ENCODE results near the gene NFYA.

The NFYA gene

DNA sequence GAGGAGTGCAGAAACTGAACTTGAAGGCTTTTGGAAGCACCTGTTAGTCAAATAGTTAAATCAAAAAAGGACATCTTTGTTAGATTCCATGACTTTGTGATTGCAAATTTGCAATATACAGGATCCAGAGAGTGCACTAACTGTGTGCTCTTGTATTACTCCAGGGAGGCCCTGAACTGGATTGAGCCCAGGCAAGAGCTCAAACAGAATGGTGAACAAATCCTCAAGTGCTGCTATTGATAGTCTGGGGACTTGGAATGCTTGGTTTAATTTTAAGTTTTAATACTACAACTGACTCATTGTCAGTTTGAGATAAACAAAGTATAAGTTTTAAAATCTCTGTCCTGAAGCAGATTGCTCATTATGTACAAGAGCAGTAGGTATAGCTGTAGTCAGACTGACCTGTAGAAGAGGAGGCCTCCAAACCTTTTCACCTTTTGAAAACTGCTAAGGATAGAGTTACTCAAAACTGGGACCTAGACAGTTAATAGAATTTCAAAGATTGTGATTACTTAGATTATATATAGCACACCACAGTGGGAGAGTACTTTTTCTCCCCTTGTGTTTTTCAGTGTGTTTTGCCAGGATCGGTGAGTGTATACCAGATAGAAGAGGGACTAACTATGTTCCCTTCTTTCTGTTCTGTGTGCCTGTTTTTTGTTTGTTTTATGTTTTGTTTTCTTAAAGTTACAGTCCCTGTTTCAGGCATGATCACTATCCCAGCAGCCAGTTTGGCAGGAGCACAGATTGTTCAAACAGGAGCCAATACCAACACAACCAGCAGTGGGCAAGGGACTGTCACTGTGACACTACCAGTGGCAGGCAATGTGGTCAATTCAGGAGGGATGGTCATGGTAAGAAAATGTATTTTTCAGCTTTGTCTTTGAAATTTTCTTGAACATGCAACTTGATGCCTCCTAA, 18.3 kb downstream of the NFYA start:
- H3K9me2 ChIP-seq (replicated peaks; ENCODE audit: control insufficient read depth, low read length) = no peaks in the 10 kb centered on the region
- no peak overlapping the region for H3K4me2 ChIP-seq (ENCODE audit: low read length)
- peaks cover 14% of the 10 kb centered on the region for H3F3A ChIP-seq (ENCODE audit: control insufficient read depth, insufficient read depth)
- H3K36me3 ChIP-seq (ENCODE audit: control insufficient read depth, low read length) = peaks cover 91% of the 10 kb centered on the region
- no peaks in the 10 kb centered on the region for H3K79me2 ChIP-seq (ENCODE audit: control insufficient read depth, low read length)
- no peak overlapping the region for H3K4me3 ChIP-seq (ENCODE audit: low read length)
- H3K27me3 ChIP-seq (ENCODE audit: control insufficient read depth, low read length) = no peaks in the 10 kb centered on the region
- no peaks in the 10 kb centered on the region for H3K4me1 ChIP-seq (ENCODE audit: control insufficient read depth, low read length)
- TF ChIP-seq, protein P1, sequence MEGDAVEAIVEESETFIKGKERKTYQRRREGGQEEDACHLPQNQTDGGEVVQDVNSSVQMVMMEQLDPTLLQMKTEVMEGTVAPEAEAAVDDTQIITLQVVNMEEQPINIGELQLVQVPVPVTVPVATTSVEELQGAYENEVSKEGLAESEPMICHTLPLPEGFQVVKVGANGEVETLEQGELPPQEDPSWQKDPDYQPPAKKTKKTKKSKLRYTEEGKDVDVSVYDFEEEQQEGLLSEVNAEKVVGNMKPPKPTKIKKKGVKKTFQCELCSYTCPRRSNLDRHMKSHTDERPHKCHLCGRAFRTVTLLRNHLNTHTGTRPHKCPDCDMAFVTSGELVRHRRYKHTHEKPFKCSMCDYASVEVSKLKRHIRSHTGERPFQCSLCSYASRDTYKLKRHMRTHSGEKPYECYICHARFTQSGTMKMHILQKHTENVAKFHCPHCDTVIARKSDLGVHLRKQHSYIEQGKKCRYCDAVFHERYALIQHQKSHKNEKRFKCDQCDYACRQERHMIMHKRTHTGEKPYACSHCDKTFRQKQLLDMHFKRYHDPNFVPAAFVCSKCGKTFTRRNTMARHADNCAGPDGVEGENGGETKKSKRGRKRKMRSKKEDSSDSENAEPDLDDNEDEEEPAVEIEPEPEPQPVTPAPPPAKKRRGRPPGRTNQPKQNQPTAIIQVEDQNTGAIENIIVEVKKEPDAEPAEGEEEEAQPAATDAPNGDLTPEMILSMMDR (IDR thresholded peaks at IDR 0.05; ENCODE audit: low read depth, low read length, poor library complexity, severe bottlenecking) = no peak
- TF ChIP-seq EZH2phosphoT487 (IDR thresholded peaks at IDR 0.05; ENCODE audit: borderline replicate concordance, low read length) = no peak
- no peaks in the 10 kb centered on the region for H3K9me3 ChIP-seq (ENCODE audit: control insufficient read depth, insufficient read depth, low read length)
- H3K27ac ChIP-seq (ENCODE audit: low read depth, low read length) = no peak overlapping the region
- H4K20me1 ChIP-seq (ENCODE audit: control insufficient read depth, insufficient read depth, low read depth, low read length) = no peaks in the 10 kb centered on the region

GRCh38 chr6:41092421-41093140, 19.8 kb downstream of the NFYA start:
- Histone ChIP-seq H3K36me3 (ENCODE audit: control insufficient read depth, low read length) (peaks cover 91% of the 10 kb centered on the region), H3K4me1 (ENCODE audit: control insufficient read depth, low read length) (no peaks in the 10 kb centered on the region), H3K9me2 (replicated peaks; ENCODE audit: control insufficient read depth, low read length) (no peaks in the 10 kb centered on the region), H4K20me1 (ENCODE audit: control insufficient read depth, insufficient read depth, low read depth, low read length) (no peaks in the 10 kb centered on the region), H3F3A (ENCODE audit: control insufficient read depth, insufficient read depth) (peaks cover 14% of the 10 kb centered on the region), H3K27ac (ENCODE audit: low read depth, low read length) (no peak overlapping the region), H3K79me2 (ENCODE audit: control insufficient read depth, low read length) (0 out of 2 replicates have a peak, but pooled peaks cover 2% of the 10 kb centered on the region), H3K4me3 (ENCODE audit: low read length) (no peak overlapping the region), H3K27me3 (ENCODE audit: control insufficient read depth, low read length) (no peaks in the 10 kb centered on the region), H3K9me3 (ENCODE audit: control insufficient read depth, insufficient read depth, low read length) (no peaks in the 10 kb centered on the region), H3K4me2 (ENCODE audit: low read length) (no peak overlapping the region)
- TF ChIP-seq EZH2phosphoT487 (IDR thresholded peaks at IDR 0.05; ENCODE audit: borderline replicate concordance, low read length) = no peak
- TF ChIP-seq, protein P1 (IDR thresholded peaks at IDR 0.05; ENCODE audit: low read depth, low read length, poor library complexity, severe bottlenecking) = peak; percentile 32

DNA sequence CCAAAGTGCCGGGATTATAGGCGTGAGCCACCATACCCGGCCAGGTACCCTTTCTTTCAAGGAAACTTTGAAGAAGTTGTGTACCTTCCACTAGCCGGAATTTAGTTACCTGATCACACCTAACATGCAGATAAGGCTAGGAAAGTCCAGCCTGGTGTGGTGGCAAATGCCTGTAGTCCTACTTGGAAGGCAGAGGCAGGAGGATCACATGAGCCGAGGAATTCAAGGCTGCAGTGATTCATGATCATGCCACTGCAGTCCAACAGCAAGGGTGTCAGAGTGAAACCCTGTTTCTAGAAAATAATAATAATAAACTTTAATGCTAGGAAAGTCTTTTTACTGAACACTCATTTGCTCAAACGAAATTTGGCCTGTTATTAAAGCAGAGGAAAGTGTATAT, 21.0 kb downstream of the NFYA start:
- no peaks in the 10 kb centered on the region for H3K9me2 ChIP-seq (replicated peaks; ENCODE audit: control insufficient read depth, low read length)
- no peaks in the 10 kb centered on the region for H3K9me3 ChIP-seq (ENCODE audit: control insufficient read depth, insufficient read depth, low read length)
- TF ChIP-seq EZH2phosphoT487 (IDR thresholded peaks at IDR 0.05; ENCODE audit: borderline replicate concordance, low read length) = no peak
- TF ChIP-seq, protein P1 (IDR thresholded peaks at IDR 0.05; ENCODE audit: low read depth, low read length, poor library complexity, severe bottlenecking) = no peak
- H3K4me3 ChIP-seq (ENCODE audit: low read length) = no peak overlapping the region
- peaks cover 95% of the 10 kb centered on the region for H3K36me3 ChIP-seq (ENCODE audit: control insufficient read depth, low read length)
- H3F3A ChIP-seq (ENCODE audit: control insufficient read depth, insufficient read depth) = peaks cover 14% of the 10 kb centered on the region
- H3K27me3 ChIP-seq (ENCODE audit: control insufficient read depth, low read length) = no peaks in the 10 kb centered on the region
- H3K79me2 ChIP-seq (ENCODE audit: control insufficient read depth, low read length) = 0 out of 2 replicates have a peak, but pooled peaks cover 2% of the 10 kb centered on the region
- no peaks in the 10 kb centered on the region for H4K20me1 ChIP-seq (ENCODE audit: control insufficient read depth, insufficient read depth, low read depth, low read length)
- no peaks in the 10 kb centered on the region for H3K4me1 ChIP-seq (ENCODE audit: control insufficient read depth, low read length)
- H3K27ac ChIP-seq (ENCODE audit: low read depth, low read length) = no peak overlapping the region
- no peak overlapping the region for H3K4me2 ChIP-seq (ENCODE audit: low read length)
